SK-N-SH (cell line): Measurements from ENCODE around the gene FLT4. TPM values are rescaled to one million over a fixed set of nuclear protein-coding genes. Genes with fewer than 3 reads are reported as not detected.

Experiments
- CTCF ChIA-PET: fragments of 300-600, 350-600 bp; formaldehyde crosslinking; extraction: SDS; loops from one replicate; lab custom pipeline; 2021; lab: Yijun Ruan, JAX
- POLR2A ChIA-PET: fragments of 350-600 bp; sonication (Branson Sonifier 250); formaldehyde crosslinking; extraction: SDS; loops from one replicate; lab custom pipeline; 2020; ENCODE audit warnings: antibody characterized with exemption, inconsistent platforms; lab: Yijun Ruan, JAX
- DNase-seq: peaks from one replicate; pipeline ENCODE4 v3.0.0; 2012
- H2AFZ ChIP-seq: fragments of 200-600 bp; sonication (generic); 2 replicates; pipeline ENCODE4 v1.8.1; 2016; ENCODE audit warnings: antibody characterized with exemption, mild to moderate bottlenecking, low read depth
- H3F3A ChIP-seq: fragments of 200-600 bp; sonication (generic); replicated peaks from 2 replicates; pipeline ENCODE3; 2016; ENCODE audit warnings: antibody characterized with exemption, mild to moderate bottlenecking; ENCODE audit not compliant: insufficient read depth
- H3K27ac ChIP-seq, 2 experiments: fragments of 200-500 bp in 1 of 2; fragments of 200-600 bp in 1 of 2; sonication (Bioruptor generic) in 1 of 2; sonication (generic), shearing (Covaris generic) in 1 of 2; 2 replicates each; pipeline versions ENCODE4 v1.5.1 to v1.6.1; 2014 to 2016; ENCODE audit warnings: low read depth in 2 of 2, inconsistent platforms in 1 of 2, low read length in 1 of 2, mild to moderate bottlenecking in 1 of 2, mixed read lengths in 1 of 2
- H3K27me3 ChIP-seq: fragments of 200-600 bp; sonication (generic), shearing (Covaris generic); 2 replicates; pipeline ENCODE4 v1.6.1; 2016; ENCODE audit warnings: mixed run types; ENCODE audit not compliant: insufficient read depth
- H3K36me3 ChIP-seq, 2 experiments: fragments of 200-500 bp in 1 of 2; fragments of 200-600 bp in 1 of 2; sonication (Bioruptor generic) in 1 of 2; sonication (generic) in 1 of 2; replicated peaks in 1 of 2; 2 replicates each; pipeline versions ENCODE3 to v1.5.1; 2014 to 2016; ENCODE audit warnings: low read length in 1 of 2, mild to moderate bottlenecking in 1 of 2; ENCODE audit not compliant: insufficient read depth in 2 of 2, control insufficient read depth in 1 of 2
- H3K4me1 ChIP-seq, 2 experiments: fragments of 200-500 bp in 1 of 2; fragments of 200-600 bp in 1 of 2; sonication (Bioruptor generic) in 1 of 2; sonication (generic), shearing (Covaris generic) in 1 of 2; 2 replicates each; pipeline versions ENCODE4 v1.5.1 to v1.6.1; 2014 to 2016; ENCODE audit warnings: low read depth in 1 of 2, low read length in 1 of 2, mixed run types in 1 of 2; ENCODE audit not compliant: insufficient read depth in 2 of 2, control insufficient read depth in 1 of 2
- H3K4me2 ChIP-seq: fragments of 200-600 bp; sonication (generic), shearing (Covaris generic); 2 replicates; pipeline ENCODE4 v1.6.1; 2017; ENCODE audit warnings: mixed run types
- H3K4me3 ChIP-seq, 2 experiments: fragments of 200-500 bp in 1 of 2; fragments of 200-600 bp in 1 of 2; sonication (Bioruptor generic) in 1 of 2; sonication (generic), shearing (Covaris generic) in 1 of 2; 2 replicates each; pipeline versions ENCODE4 v1.5.1 to v1.8.1; 2014 to 2016; ENCODE audit warnings: low read depth in 2 of 2, inconsistent platforms in 1 of 2, low read length in 1 of 2, mild to moderate bottlenecking in 1 of 2, mixed read lengths in 1 of 2, moderate library complexity in 1 of 2
- H3K79me2 ChIP-seq: fragments of 200-600 bp; sonication (generic); 2 replicates; pipeline ENCODE4 v1.8.1; 2017; ENCODE audit warnings: mild to moderate bottlenecking; ENCODE audit not compliant: insufficient read depth
- H3K9ac ChIP-seq: fragments of 200-600 bp; sonication (generic); 2 replicates; pipeline ENCODE4 v1.6.1; 2017; ENCODE audit warnings: mixed run types
- H3K9me2 ChIP-seq: fragments of 200-600 bp; sonication (generic); 2 replicates; pipeline ENCODE4 v1.6.1; 2017; ENCODE audit warnings: mixed run types
- H3K9me3 ChIP-seq: fragments of 200-600 bp; sonication (generic); 2 replicates; pipeline ENCODE4 v1.6.1; 2017; ENCODE audit warnings: mixed run types, mild to moderate bottlenecking, moderate library complexity
- H4K20me1 ChIP-seq: fragments of 200-600 bp; sonication (generic); 2 replicates; pipeline ENCODE4 v1.6.1; 2017; ENCODE audit warnings: mild to moderate bottlenecking, mixed run types; ENCODE audit not compliant: insufficient read depth
- CHD2 ChIP-seq: fragments of 150-350 bp; IDR thresholded peaks from 2 replicates; pipeline ENCODE4 v1.6.1; 2018; ENCODE audit warnings: low read length; ENCODE audit not compliant: partially characterized antibody
- ELF1 ChIP-seq: IDR thresholded peaks from 2 replicates; pipeline ENCODE4 v1.4.0; 2012
- EP300 ChIP-seq, 2 experiments: IDR thresholded peaks; 2 replicates each; pipeline versions ENCODE4 v1.4.0 to v1.6.1; 2012; ENCODE audit warnings: borderline replicate concordance in 1 of 2, low read depth in 1 of 2, low read length in 1 of 2
- FOSL2 ChIP-seq: IDR thresholded peaks from 2 replicates; pipeline ENCODE4 v1.4.0; 2012; ENCODE audit warnings: low read depth, mild to moderate bottlenecking, moderate library complexity, borderline replicate concordance
- FOXJ3 ChIP-seq: sonication (generic); formaldehyde crosslinking; IDR thresholded peaks from 2 replicates; pipeline ENCODE4 v1.5.1; 2020; ENCODE audit warnings: mild to moderate bottlenecking, missing genetic modification reagents
- FOXM1 ChIP-seq: IDR thresholded peaks from 2 replicates; pipeline ENCODE4 v1.4.0; 2012; ENCODE audit warnings: low read depth, mild to moderate bottlenecking
- GABPA ChIP-seq: IDR thresholded peaks from 2 replicates; pipeline ENCODE4 v1.4.0; 2012; ENCODE audit warnings: low read depth, mild to moderate bottlenecking
- GATA2 ChIP-seq: sonication (generic); formaldehyde crosslinking; IDR thresholded peaks from 2 replicates; pipeline ENCODE4 v1.5.0; 2020; ENCODE audit warnings: mild to moderate bottlenecking, missing genetic modification reagents
- MEF2A ChIP-seq: IDR thresholded peaks from 2 replicates; pipeline ENCODE4 v1.4.0; 2012; ENCODE audit warnings: low read depth, borderline replicate concordance
- MXI1 ChIP-seq: IDR thresholded peaks from 2 replicates; pipeline ENCODE4 v1.6.1; 2012; ENCODE audit warnings: mild to moderate bottlenecking, low read depth, low read length, improper control_type of control experiment
- NRF1 ChIP-seq: IDR thresholded peaks from 2 replicates; pipeline ENCODE4 v1.6.1; 2012; ENCODE audit warnings: low read depth, mild to moderate bottlenecking, low read length
- RAD21 ChIP-seq: IDR thresholded peaks from 2 replicates; pipeline ENCODE4 v1.6.1; 2012; ENCODE audit warnings: mild to moderate bottlenecking, low read length
- RCOR1 ChIP-seq: fragments of 150-350 bp; IDR thresholded peaks from 2 replicates; pipeline ENCODE4 v1.6.1; 2017; ENCODE audit warnings: antibody characterized with exemption, low read length
- SMC3 ChIP-seq: IDR thresholded peaks from 2 replicates; pipeline ENCODE4 v1.6.1; 2012; ENCODE audit warnings: low read depth, low read length, improper control_type of control experiment
- TAF1 ChIP-seq: IDR thresholded peaks from 2 replicates; pipeline ENCODE4 v1.6.1; 2012; ENCODE audit warnings: low read depth, mild to moderate bottlenecking, low read length, moderate library complexity, borderline replicate concordance
- TCF12 ChIP-seq: IDR thresholded peaks from 2 replicates; pipeline ENCODE4 v1.4.0; 2012
- WGBS: methylation state at CpG from one replicate; pipeline ENCODE4 v1.1.6; 2017; ENCODE audit warnings: low lambda C conversion rate; 5-methylcytosine and 5-hydroxymethylcytosine counted together
- polyA plus RNA-seq, 3 experiments: library from polyadenylated mRNA; depleted of rRNA; stranded (reverse); fragments of >200 nt; gene quantifications; 2 replicates each; pipeline ENCODE4 v1.2.3, GENCODE V29; 2012
- TF ChIP-seq, protein P1 (sequence below): IDR thresholded peaks from 2 replicates; pipeline ENCODE4; 2012
- TF ChIP-seq, protein P2 (sequence below): fragments of 200-600 bp; sonication (generic); IDR thresholded peaks from 2 replicates; pipeline ENCODE4 v1.6.1; 2017; ENCODE audit warnings: antibody characterized with exemption, mild to moderate bottlenecking, moderate library complexity
- TF ChIP-seq, protein P3 (sequence below): IDR thresholded peaks from 2 replicates; pipeline ENCODE4 v1.4.0; 2012; ENCODE audit warnings: low read depth
- TF ChIP-seq, protein P4 (sequence below): IDR thresholded peaks from 2 replicates; pipeline ENCODE4 v1.4.0; 2012; ENCODE audit warnings: low read depth, borderline replicate concordance
- TF ChIP-seq, protein P5 (sequence below): fragments of 150-350 bp; IDR thresholded peaks from 2 replicates; pipeline ENCODE4 v1.6.1; 2017; ENCODE audit warnings: antibody characterized with exemption, low read length, low read depth, borderline replicate concordance

Gene FLT4
- polyA plus RNA-seq, 1 of the 3 experiments (the other 2 are of a cell fraction) = 0.05 TPM

DNA sequence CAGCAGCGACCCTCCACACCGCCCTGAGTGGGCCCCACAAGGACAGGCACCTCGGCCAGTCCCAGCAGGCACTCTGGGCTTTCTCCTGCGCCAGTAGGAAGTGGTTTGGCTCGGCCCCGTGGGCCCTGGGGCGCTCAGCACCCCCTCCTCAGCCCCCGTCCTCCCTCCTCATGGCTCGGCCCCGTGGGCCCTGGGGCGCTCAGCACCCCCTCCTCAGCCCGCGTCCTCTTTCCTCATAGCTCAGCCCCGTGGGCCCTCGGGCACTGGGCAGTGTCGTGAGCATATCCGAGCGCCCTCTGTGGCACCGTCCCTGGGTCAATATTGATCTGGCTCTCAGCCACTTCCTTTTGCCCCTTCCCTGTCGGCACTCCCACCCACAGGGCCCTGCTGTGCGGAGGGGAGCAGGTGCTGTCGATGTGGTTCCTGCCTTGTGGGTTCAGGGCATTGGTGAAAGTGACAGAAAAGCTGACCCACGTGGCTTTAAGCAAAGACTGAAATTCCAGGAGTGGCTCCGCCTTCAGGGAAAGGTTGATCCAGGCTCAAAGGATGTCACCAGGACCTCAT lies 52.6 kb downstream of the FLT4 start:
- 45% methylated on average over 13 of the region's 24 CpGs for WGBS
- H3F3A ChIP-seq = no peaks in the 10 kb centered on the region

DNA sequence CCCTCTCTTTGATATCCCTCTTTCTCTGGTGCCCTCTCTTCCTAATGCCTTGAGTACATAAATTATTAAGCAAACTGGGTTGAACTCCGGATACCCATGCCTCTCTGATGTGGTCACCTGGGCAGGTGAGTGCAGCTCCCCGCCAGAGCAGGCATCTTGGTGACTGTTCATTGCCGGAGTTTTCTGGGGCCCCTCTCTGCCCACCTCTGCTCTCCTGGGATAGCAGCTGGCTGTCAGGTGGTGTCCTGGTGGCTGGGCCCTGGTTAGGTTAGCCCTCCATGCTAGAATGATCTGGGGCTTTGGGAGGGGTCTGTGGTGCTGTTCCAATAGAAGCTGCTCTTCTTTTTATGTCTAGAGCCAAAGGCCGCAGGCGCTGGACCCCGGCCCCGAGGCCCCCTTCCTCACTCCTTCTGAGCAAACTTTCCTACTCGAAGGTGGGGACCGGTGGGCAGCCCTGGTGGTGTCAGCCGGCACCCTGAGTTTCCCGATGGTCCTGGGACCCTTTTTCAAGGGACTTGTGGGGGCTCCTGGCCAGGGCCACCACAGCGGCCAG lies 53.2 kb downstream of the FLT4 start:
- POLR2A ChIA-PET = no interaction called here
- Histone ChIP-seq H3K4me3 (no peak overlapping the region), H3F3A (no peaks in the 10 kb centered on the region), H4K20me1 (no peaks in the 10 kb centered on the region), H3K9ac (no peak overlapping the region), H3K9me2 (no peaks in the 10 kb centered on the region), H3K4me1 (no peaks in the 10 kb centered on the region), H3K36me3 (no peaks in the 10 kb centered on the region), H3K9me3 (no peaks in the 10 kb centered on the region), H2AFZ (no peak overlapping the region), H3K79me2 (no peaks in the 10 kb centered on the region), H3K27me3 (peaks cover 22% of the 10 kb centered on the region; the same call in 1 of the 2 replicates), H3K4me2 (no peak overlapping the region), H3K27ac (no peak overlapping the region)
- CTCF ChIA-PET = interaction anchor here (1.5 to 3.8 kb wide), 2 partner anchors 10 to 23 kb away, joined by 7 to 11 read pairs; no protein-coding TSS in a partner anchor
- 48% methylated on average over 4 of the region's 12 CpGs for WGBS
- peak; percentile 14 for DNase-seq
- TF ChIP-seq GATA2 (CRISPR knock-in tag) (no peak), TCF12 (no peak), FOSL2 (no peak), RCOR1 (no peak), FOXJ3 (CRISPR knock-in tag) (no peak), MEF2A (no peak), FOXM1 (no peak), GABPA (no peak), SMC3 (no peak), NRF1 (no peak), MXI1 (no peak), CHD2 (no peak), ELF1 (no peak), TAF1 (no peak)
- TF ChIP-seq, protein P1, sequence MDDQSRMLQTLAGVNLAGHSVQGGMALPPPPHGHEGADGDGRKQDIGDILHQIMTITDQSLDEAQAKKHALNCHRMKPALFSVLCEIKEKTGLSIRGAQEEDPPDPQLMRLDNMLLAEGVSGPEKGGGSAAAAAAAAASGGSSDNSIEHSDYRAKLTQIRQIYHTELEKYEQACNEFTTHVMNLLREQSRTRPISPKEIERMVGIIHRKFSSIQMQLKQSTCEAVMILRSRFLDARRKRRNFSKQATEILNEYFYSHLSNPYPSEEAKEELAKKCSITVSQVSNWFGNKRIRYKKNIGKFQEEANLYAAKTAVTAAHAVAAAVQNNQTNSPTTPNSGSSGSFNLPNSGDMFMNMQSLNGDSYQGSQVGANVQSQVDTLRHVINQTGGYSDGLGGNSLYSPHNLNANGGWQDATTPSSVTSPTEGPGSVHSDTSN = no peak
- TF ChIP-seq, protein P2, sequence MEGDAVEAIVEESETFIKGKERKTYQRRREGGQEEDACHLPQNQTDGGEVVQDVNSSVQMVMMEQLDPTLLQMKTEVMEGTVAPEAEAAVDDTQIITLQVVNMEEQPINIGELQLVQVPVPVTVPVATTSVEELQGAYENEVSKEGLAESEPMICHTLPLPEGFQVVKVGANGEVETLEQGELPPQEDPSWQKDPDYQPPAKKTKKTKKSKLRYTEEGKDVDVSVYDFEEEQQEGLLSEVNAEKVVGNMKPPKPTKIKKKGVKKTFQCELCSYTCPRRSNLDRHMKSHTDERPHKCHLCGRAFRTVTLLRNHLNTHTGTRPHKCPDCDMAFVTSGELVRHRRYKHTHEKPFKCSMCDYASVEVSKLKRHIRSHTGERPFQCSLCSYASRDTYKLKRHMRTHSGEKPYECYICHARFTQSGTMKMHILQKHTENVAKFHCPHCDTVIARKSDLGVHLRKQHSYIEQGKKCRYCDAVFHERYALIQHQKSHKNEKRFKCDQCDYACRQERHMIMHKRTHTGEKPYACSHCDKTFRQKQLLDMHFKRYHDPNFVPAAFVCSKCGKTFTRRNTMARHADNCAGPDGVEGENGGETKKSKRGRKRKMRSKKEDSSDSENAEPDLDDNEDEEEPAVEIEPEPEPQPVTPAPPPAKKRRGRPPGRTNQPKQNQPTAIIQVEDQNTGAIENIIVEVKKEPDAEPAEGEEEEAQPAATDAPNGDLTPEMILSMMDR = no peak

More for the DNA sequence above, 52.6 kb downstream of the FLT4 start:
- Histone ChIP-seq H3K27ac (no peak overlapping the region), H3K9ac (no peak overlapping the region), H3K4me2 (no peak overlapping the region), H3K9me2 (no peaks in the 10 kb centered on the region), H2AFZ (no peak overlapping the region), H3K4me3 (no peak overlapping the region), H3K36me3 (no peaks in the 10 kb centered on the region), H3K27me3 (peaks cover 18% of the 10 kb centered on the region; the same call in 1 of the 2 replicates), H4K20me1 (no peaks in the 10 kb centered on the region), H3K4me1 (no peaks in the 10 kb centered on the region), H3K79me2 (no peaks in the 10 kb centered on the region), H3K9me3 (no peaks in the 10 kb centered on the region)
- POLR2A ChIA-PET = no interaction called here
- TF ChIP-seq GATA2 (CRISPR knock-in tag) (no peak), EP300 (IDR thresholded peaks at IDR 0.05; ENCODE audit: borderline replicate concordance in 1 of 2, low read depth in 1 of 2, low read length in 1 of 2) (no peak), RAD21 (no peak)
- TF ChIP-seq, protein P3, sequence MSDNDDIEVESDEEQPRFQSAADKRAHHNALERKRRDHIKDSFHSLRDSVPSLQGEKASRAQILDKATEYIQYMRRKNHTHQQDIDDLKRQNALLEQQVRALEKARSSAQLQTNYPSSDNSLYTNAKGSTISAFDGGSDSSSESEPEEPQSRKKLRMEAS = no peak
- TF ChIP-seq, protein P4, sequence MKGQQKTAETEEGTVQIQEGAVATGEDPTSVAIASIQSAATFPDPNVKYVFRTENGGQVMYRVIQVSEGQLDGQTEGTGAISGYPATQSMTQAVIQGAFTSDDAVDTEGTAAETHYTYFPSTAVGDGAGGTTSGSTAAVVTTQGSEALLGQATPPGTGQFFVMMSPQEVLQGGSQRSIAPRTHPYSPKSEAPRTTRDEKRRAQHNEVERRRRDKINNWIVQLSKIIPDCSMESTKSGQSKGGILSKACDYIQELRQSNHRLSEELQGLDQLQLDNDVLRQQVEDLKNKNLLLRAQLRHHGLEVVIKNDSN = no peak
- TF ChIP-seq, protein P1 = no peak
- TF ChIP-seq, protein P5, sequence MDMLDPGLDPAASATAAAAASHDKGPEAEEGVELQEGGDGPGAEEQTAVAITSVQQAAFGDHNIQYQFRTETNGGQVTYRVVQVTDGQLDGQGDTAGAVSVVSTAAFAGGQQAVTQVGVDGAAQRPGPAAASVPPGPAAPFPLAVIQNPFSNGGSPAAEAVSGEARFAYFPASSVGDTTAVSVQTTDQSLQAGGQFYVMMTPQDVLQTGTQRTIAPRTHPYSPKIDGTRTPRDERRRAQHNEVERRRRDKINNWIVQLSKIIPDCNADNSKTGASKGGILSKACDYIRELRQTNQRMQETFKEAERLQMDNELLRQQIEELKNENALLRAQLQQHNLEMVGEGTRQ = no peak
- CTCF ChIA-PET = interaction anchor here (1.5 to 3.8 kb wide), 2 partner anchors 10 to 22 kb away, joined by 7 to 11 read pairs; no protein-coding TSS in a partner anchor
- peak; percentile 18 for DNase-seq
